NOMO-1 (cell line): ENCODE data around the gene USP43.
"Not testable (repeated sequence)": the region's sequence is repeated elsewhere in the genome, so short reads cannot be mapped to it uniquely, and the experiment has no call there.

Experiments used
- DNase-seq, 2 experiments: peaks; one replicate each; lab custom pipeline; 2025; ENCODE audit not compliant: unreplicated experiment in 2 of 2; lab: John Stamatoyannopoulos, UW

USP43 gene, protein sequence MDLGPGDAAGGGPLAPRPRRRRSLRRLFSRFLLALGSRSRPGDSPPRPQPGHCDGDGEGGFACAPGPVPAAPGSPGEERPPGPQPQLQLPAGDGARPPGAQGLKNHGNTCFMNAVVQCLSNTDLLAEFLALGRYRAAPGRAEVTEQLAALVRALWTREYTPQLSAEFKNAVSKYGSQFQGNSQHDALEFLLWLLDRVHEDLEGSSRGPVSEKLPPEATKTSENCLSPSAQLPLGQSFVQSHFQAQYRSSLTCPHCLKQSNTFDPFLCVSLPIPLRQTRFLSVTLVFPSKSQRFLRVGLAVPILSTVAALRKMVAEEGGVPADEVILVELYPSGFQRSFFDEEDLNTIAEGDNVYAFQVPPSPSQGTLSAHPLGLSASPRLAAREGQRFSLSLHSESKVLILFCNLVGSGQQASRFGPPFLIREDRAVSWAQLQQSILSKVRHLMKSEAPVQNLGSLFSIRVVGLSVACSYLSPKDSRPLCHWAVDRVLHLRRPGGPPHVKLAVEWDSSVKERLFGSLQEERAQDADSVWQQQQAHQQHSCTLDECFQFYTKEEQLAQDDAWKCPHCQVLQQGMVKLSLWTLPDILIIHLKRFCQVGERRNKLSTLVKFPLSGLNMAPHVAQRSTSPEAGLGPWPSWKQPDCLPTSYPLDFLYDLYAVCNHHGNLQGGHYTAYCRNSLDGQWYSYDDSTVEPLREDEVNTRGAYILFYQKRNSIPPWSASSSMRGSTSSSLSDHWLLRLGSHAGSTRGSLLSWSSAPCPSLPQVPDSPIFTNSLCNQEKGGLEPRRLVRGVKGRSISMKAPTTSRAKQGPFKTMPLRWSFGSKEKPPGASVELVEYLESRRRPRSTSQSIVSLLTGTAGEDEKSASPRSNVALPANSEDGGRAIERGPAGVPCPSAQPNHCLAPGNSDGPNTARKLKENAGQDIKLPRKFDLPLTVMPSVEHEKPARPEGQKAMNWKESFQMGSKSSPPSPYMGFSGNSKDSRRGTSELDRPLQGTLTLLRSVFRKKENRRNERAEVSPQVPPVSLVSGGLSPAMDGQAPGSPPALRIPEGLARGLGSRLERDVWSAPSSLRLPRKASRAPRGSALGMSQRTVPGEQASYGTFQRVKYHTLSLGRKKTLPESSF

DNA sequence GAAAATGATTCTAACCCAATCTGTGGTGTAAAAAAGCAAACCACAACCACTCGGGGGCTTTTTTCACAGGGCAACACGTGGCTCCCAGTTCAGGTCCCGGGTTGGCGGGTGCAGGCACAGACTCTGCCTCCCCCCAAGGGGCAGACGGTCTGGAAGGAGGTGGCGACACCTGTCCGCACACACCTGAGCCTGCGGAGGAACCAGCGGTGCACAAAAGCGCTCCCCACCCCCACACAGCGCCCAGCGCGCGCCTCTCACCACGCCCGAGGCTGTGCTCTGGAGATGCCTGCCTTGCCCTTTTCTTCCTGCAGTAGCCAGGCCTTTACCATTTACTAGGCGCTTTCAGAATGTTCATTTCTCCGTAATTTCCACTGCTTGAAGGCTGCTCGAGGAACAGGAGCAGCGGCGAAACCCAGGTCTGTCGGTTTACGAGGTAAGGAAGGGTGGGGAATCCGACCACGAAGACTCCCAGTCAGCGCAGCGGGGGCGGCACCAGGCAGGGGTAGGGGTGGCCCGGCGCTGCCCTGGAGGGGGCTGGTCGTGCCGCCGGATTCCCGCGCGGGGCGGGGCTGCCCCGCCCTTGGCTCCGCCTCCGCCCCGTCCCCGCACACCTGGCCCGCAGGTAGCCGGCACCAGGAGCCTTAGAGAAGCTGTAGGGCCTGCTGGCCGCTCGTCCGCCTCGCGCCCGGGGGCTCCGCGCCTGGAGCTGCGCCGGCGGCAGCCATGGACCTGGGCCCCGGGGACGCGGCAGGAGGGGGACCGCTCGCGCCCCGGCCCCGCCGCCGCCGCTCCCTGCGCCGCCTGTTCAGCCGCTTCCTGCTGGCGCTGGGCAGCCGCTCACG, at the start of gene USP43:
USP43 (plus strand) TSS at position 608 of the 842 bp plus-strand sequence; CDS start at position 724, 116 bp downstream.
- DNase-seq: peak; percentile 42 to 56

DNA sequence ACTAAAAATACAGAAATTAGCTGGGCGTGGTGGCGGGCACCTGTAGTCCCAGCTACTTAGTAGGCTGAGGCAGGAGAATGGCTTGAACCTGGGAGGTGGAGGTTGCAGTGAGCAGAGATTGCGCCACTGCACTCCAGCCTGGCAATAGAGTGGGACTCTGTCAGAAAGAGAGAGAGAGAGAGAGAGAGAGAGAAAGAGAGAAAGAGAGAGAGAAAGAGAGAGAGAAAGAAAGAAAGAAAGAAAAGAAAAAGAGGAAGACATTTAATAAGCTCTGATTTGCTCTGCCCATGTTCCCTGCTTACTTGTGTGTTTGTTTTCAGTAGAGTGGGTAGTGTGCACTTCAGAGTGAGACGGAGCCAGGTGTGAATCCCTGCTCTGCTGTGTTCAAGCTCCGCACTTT, 47.7 kb upstream of the USP43 start:
- not testable (repeated sequence) for DNase-seq

DNA sequence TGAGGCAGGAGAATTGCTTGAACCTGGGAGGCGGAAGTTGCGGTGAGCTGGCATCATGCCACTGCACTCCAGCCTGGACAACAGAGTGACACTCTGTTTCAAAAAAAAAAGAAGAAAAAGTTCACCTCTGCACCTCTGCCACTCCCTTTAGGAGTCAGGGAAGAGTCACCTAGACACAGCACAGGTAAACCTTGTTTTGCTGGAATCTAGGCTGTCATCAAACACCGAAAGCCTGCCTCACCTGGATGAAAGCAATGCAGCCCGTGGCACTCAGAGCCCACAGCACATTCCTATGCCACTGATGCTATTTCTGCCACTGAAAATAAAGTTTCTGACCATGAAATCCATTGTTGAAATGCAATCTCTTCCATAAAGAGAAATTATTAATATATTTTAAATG, 46.7 kb upstream of the USP43 start:
- no peak for DNase-seq

DNA sequence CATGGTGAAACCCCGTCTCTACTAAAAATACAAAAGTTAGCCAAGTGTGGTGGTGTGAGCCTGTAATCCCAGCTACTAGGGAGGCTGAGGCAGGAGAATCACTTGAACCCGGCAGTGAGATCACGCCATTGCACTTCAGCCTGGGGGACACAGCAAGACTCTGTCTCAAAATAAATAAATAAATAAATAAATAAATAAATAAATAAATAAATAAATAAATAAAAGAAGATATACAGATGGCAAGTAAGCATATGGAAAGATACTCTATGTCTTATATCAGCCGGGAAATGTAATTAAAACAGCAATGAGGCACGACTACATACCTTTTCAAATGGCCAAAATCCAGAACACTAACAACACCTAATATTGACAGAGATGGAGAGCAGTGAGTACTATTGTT, 40.7 kb upstream of the USP43 start:
- not testable (repeated sequence) for DNase-seq

DNA sequence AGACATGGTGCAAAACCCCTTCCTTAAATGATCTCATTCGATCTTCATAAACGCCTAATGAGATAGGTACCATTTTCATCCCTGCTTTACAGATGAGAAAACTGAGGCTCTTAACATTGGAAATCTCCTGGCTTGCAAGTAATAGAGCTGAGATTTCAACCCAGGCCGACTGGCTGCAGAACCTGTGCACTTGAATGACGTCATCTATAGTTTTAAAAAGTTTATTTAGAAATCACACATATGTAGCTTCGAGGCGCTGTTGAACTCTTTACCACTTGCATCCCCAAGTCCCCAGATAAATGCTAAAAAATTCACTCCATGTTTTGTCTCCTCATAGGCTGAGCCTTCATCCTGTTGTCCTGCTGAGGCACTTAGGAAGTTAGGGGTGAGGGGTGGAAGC, 38.9 kb upstream of the USP43 start:
- no peak for DNase-seq

DNA sequence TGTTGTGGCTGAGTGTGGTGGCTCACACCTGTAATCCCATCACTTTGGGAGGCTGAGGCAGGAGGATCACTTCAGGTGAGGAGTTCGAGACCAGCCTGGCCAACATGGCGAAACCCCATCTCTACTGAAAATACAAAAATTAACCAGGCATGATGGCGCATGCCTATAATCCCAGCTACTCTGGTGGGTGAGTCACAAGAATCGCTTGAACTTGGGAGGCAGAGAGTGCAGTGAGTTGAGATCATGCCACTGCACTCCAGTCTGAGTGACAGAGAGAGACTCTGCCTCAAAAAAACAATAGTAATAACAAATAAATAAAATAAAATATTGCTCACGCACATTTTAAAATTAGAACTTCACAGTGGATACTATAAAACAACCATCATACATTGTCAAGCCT, 38.3 kb upstream of the USP43 start:
- not testable (repeated sequence) for DNase-seq

DNA sequence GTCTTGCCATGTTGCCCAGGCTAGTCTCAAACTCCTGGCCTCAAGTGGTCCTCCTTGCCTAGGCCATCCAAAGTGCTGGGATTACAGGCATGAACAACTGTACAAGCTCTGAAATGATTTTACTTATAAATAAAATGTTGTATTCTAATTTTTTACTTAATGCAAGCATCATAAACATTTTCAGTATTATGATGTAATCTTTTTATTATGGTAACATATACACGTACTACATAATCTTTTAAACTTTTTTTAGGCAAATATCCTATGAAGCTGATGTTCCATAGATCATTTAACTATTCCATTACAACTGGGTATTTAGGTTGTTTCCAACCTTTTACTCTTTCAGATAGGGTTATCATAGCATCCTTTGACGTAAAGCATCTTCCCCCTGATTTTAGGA, 33.8 kb upstream of the USP43 start:
- DNase-seq: no peak

DNA sequence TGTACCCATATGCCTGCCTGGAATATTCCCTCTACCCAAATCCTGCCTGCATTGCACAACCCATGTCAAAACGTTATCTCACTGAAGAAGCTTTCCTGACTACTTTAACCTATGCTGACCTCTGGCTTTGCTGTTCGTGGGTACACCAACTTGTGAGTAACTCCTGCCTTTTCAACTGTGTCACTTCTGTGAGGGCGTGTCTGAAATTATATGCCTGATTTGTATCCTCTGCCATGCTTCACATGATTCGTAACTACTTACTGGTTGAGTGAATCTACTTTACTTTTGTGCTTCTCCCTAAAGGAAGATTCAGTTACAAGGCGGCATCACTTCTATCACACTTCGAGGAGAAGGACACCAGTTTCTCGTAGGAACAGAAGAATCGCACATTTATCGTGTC, 33.3 kb upstream of the USP43 start:
- no peak for DNase-seq

DNA sequence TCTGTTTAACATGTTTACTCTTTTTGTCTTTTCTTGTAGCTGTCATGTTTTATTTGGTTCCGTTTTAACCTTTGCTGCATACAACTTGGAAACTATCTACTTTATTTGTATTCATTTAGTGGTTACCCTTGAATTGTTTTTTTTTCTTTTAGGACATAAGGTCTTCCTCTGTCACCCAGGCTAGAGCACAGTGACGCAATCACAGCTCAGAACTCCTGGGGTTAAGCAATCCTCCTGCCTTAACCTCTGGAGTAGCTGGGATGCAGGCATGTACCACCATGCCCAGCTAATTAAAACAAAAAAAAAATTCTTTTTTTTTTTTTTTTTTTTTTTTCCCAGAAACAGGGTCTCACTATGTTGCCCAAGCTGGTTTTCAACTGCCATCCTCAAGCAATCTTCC, 29.8 kb upstream of the USP43 start:
- DNase-seq: no peak

DNA sequence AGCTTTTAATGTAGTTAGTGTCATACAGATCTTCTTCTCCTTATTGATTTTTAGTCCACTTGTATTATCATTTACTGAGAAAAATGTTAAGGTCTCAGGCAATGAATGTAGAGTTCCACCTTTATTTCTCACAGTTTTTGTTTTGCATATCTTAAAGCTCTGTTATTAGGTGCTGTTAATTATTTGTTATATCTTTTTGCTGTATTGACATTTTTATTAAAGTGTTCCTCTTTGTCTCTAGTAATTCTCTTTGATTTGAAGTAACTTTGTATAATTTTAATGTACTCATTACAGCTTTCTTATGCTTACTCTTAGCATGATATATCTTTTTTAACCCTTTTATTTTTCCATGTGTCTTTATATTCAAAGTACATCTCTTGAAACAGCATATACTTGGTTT, 22.4 kb upstream of the USP43 start:
- DNase-seq: no peak

DNA sequence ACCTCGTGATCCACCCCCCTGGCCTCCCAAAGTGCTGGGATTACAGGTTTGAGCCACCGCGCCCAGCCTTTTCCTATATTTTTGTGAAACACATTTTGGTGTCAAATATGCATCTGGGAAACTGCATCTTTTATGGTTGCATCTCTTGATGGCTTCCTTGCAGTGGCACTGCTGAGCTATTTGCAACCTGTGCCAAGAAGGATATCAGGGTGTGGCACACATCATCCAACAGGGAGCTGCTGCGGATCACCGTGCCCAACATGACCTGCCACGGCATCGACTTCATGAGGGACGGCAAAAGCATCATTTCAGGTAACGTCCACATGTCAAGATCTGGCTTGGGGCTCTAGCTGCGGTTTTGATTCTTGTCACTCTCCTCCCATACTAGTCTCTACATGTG, 16.8 kb upstream of the USP43 start:
- DNase-seq: no peak

DNA sequence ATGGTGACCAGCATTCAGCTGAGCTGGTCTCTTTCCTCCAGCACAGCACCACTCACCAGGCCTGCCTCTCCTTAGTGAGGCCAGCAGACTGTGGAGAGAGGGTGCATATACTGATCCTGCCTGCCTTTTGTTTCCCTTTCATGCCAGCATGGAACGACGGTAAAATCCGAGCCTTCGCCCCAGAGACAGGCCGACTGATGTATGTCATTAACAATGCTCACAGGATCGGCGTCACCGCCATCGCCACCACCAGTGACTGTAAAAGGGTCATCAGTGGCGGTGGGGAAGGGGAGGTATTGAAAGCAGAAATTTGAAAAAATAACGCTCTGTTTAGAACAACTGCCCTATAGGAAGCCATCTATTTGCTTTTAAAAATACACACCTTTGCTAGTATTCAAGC, 12.6 kb upstream of the USP43 start:
- DNase-seq: no peak

DNA sequence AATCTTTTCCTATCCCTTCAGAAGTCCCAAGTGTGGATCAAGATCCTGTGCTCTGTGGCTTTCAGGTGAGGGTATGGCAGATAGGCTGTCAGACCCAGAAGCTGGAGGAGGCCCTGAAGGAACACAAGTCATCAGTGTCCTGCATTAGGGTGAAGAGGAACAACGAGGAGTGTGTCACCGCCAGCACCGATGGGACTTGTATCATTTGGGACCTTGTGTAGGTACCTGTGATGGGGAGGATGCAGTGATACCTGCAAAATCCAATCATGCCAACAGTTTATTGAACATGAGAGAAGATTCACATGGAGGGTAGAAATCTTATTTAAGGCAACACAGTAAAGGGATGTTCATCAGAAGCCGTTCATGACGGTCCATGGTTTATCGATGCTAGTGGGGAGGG, 10.0 kb upstream of the USP43 start:
- no peak for DNase-seq

DNA sequence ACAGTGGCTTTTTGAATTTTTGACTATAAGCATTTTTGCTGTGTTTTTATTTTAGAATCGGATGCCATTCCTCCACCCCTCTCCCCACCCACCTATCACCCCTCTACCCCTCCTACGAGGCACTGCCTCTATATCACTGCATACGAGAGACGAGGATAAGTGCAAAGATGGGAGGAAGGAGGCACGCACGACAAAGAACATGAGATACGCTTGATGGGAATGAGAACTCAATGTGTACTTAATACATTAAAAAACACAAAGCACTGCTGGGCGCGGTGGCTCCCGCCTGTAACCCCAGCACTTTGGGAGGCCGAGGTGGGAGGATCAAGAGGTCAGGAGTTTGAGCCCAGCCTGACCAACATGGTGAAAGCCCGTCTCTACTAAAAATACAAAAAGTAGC, 8.8 kb upstream of the USP43 start:
- no peak for DNase-seq

DNA sequence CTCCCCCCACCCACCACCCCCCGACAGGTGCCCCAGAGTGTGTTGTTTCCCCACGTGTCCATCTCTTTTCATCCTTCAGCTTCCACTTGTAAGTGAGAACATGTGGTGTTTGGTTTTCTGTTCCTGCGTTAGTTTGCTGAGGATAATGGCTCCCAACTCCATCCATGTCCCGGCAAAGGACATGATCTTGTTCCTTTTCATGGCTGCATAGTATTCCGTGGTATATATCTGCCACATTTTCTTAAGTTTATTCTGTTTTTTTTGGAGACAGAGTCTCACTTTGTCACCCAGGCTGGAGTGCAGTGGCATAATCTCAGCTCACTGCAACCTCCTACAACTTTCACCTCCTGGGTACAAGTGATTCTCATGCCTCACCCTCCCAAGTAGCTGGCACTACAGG, 4.9 kb upstream of the USP43 start:
- not testable (repeated sequence) for DNase-seq

DNA sequence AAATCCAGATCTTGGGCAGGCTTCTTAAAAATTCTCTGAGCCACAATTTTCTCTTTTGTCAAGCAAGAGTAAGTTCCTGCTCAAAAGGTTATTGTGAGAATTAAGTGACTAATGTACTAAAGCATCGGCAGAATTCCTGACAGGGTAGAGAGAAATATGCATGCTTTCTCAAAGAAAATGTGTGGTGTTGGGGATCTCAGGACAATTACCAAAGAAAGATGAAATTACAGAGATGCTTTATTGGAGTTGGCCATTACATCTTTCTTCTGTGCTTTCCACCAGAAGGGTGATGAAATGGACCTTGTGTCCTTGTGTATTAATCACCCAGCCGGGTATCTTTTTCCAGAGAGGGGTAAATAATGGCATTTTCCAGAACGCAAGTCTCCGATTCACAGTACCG, 1.7 kb upstream of the USP43 start:
- DNase-seq: no peak

DNA sequence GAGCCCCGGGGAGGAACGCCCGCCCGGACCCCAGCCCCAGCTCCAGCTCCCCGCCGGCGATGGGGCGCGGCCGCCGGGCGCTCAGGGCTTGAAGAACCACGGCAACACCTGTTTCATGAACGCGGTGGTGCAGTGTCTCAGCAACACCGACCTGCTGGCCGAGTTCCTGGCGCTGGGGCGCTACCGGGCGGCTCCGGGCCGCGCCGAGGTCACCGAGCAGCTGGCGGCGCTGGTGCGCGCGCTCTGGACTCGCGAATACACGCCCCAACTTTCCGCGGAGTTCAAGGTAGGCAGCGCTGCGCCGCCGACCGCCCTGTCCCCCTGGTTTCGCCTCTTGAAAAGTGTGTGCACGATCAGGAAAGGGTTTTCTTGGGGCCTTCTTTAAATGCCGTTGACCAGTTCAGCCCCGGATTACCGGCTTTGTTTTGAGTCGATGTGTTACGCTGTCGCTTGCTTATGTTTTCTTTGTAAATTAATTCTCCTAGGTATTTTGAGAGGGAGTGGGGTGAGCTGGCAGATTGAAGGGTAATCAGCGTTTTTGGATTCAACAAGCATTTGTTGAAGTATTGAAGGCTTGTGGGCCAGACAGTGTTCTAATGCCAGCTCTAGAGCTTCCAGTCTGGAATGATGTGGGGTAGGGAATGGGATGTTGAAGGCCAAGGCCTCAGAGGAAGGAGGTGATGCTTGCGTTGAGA, 681 bp downstream of the USP43 start:
- DNase-seq: peak; percentile 38 to 48

DNA sequence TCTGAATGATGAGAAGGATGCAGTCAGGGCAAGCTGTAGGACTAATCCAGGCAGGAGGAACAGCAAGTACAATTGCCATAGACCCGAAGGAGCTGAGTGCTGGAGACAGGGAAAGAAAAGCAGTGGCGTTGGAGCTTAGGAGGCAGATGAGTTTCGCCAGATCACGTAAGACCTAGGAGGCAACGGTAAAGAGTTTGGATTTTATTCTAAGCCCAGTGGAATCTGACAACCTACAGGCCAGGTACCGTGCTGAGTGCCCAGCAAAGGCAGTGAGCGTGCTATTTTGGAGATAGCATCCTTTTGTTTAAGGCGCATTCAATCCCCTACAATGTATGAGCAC, 1.2 kb downstream of the USP43 start:
- no peak for DNase-seq

DNA sequence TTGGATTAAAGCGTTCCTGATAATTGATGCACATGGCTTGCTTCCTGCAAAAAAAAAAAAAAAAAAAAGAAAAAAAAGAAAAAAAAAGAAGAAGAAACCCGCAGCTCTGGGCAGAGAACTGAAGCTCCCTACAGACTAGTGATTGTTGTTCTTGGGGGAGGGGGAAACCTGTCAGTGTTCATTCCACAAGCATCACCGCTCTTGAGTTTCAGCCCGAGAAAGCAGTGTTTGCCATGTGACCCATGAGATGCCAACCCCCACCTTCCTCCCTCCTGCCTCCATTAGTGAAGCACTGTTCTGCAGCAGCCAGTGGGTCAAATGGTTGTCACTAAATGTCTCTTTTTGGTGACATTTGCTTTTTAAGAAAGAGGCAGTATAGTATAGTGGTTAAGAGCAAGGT, 1.7 kb downstream of the USP43 start:
- DNase-seq: no peak

DNA sequence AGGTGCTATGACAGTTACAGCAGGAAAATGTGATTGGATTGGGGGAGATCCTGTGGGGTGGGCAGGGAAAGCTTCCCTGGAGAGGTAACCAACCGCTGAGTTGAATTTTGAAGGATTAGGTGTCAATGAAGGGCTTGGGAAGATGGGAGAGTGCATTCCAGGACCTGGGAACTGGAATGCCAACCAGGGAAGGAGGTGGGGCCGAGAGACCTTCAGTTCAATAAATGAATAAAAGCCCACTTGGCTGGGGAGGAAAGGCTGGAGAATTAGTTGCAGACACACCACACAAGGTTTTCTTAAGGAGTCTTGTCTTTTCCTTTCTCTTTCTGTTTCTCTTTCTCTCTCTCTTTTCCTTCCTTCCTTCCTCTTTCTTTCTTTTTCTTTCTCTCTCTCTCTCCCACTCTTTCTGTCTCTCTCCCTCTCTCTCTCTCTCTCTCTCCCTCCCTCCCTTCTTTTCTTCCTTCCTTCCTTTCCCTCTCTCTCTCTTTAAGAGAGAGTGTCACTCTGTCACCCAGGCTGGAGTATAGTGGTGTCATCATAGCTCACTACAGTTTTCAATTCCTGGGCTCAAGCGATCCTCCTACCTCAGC, 3.3 kb downstream of the USP43 start:
- DNase-seq: peak in 1 of 2 experiments; percentile 1
